GM12891 (cell line): ENCODE measurements around the gene SLC27A1.
"Not testable (repeated sequence)": the region's sequence is repeated elsewhere in the genome, so short reads cannot be mapped to it uniquely, and the experiment has no call there.

Experiments
- DNase-seq: peaks from one replicate; pipeline ENCODE4 v3.0.0; 2011; ENCODE audit warnings: low spot score; ENCODE audit not compliant: insufficient read length
- FAIRE-seq: peaks from 2 replicates; lab custom pipeline; 2011; peaks lifted over from hg19 to GRCh38; lab: Jason Lieb, UNC
- PAX5 ChIP-seq: IDR thresholded peaks from 2 replicates; pipeline ENCODE4 v1.6.1; 2011; ENCODE audit warnings: low read length, moderate library complexity, mild to moderate bottlenecking; ENCODE audit not compliant: insufficient read depth, severe bottlenecking
- POLR2A ChIP-seq: IDR thresholded peaks from 2 replicates; pipeline ENCODE4 v1.6.1; 2011; ENCODE audit warnings: low read depth, low read length, control low read depth
- POLR2AphosphoS5 ChIP-seq: IDR thresholded peaks from 2 replicates; pipeline ENCODE4 v1.6.1; 2011; ENCODE audit warnings: low read depth, low read length, control low read depth
- POU2F2 ChIP-seq: IDR thresholded peaks from 2 replicates; pipeline ENCODE4 v1.6.1; 2011; ENCODE audit warnings: low read depth, mild to moderate bottlenecking, control low read depth, low read length, moderate library complexity
- SPI1 ChIP-seq: IDR thresholded peaks from 2 replicates; pipeline ENCODE4 v1.6.1; 2011; ENCODE audit warnings: low read depth, low read length, control low read depth
- TAF1 ChIP-seq: IDR thresholded peaks from 2 replicates; pipeline ENCODE4 v1.6.1; 2011; ENCODE audit warnings: low read depth, low read length, control low read depth

Gene SLC27A1

GRCh38 chr19:17510220-17510993 lies 40.1 kb downstream of the SLC27A1 start:
- FAIRE-seq (no peak), DNase-seq (no peak)
- TF ChIP-seq POLR2AphosphoS5 (no peak), TAF1 (no peak), PAX5 (no peak), SPI1 (no peak), POU2F2 (no peak), POLR2A (no peak)

DNA sequence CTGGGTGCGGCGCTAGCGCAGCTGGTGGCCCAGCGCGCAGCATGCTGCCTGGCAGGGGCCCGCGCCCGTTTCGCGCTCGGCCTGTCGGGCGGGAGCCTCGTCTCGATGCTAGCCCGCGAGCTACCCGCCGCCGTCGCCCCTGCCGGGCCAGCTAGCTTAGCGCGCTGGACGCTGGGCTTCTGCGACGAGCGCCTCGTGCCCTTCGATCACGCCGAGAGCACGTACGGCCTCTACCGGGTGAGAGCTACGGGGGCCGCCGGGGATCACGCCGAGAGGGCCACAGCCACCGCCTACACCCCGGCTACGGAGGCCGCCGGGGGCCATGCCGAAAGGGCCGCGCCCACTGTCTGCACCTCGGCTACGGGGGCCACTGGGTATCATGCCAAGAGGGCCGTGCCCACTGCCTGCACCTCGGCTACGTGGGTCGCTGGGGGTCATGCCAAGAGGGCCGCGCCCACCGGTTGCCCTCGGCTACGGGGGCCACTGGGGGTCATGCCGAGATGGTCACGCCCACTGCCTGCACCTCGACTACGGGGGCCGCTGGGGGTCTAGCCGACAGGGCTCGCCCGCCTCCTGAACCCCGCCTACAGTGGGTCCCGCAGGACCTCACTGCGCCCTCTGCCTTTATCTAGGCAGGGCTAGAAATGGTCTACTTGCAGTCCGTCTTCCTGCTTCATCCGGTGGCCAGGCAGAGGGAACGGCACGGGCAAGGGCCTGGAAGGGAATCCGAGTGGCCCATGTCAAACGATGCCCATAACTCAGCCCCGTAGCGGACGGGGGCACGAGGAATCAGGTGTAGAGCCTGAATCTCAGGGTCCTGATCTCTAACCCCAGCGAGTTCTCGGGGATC lies 41.6 kb downstream of the SLC27A1 start:
- FAIRE-seq, result no peak
- DNase-seq, result peak; percentile 74

GRCh38 chr19:17512574-17512939 lies 42.2 kb downstream of the SLC27A1 start:
- TF ChIP-seq SPI1, result no peak
- no peak for TF ChIP-seq POLR2AphosphoS5
- no peak for TF ChIP-seq POLR2A
- no peak for TF ChIP-seq PAX5
- no peak for TF ChIP-seq POU2F2
- TF ChIP-seq TAF1, result no peak
- DNase-seq (no peak), FAIRE-seq (no peak)

More for the DNA sequence above, 41.6 kb downstream of the SLC27A1 start:
- TF ChIP-seq TAF1 (peak; percentile 56; the same call in 1 of the 2 replicates), SPI1 (no peak), POU2F2 (no peak; the same call in 1 of the 2 replicates), PAX5 (peak; percentile 97), POLR2AphosphoS5 (peak; percentile 53; the same call in 1 of the 2 replicates), POLR2A (peak; percentile 46)

- TF ChIP-seq POLR2A, result no peak; the same call in 1 of the 2 replicates
- no peak; the same call in 1 of the 2 replicates for TF ChIP-seq POLR2AphosphoS5
- TF ChIP-seq POU2F2, result no peak
- TF ChIP-seq SPI1, result no peak
- TF ChIP-seq TAF1, result no peak
- TF ChIP-seq PAX5, result no peak
- DNase-seq, result no peak
- FAIRE-seq, result no peak
Measured at GRCh38 chr19:17515408-17516149, 45.3 kb downstream of the SLC27A1 start.

- TF ChIP-seq POLR2A, result no peak
- no peak for TF ChIP-seq POLR2AphosphoS5
- TF ChIP-seq SPI1, result no peak
- no peak for TF ChIP-seq TAF1
- TF ChIP-seq PAX5, result no peak
- TF ChIP-seq POU2F2, result no peak
- FAIRE-seq (no peak), DNase-seq (no peak)
Measured at GRCh38 chr19:17517898-17518297, 47.6 kb downstream of the SLC27A1 start.

DNA sequence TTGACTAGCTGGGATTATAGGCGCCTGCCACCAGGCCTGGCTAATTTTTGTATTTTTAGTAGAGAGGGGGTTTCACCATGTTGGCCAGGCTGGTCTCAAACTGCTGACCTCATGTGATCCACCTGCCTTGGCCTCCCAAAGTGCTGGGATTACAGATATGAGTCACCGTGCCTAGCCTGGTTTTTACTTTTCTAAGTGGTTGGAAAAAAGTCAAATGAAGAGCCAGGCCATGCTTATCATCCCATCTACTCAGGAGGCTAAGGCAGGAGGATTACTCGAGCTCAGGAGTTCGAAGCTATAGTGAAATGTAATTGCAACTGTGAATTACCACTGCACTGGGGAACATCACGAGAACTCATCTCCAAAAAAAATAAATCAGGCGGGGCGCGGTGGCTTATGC lies 48.3 kb downstream of the SLC27A1 start:
- FAIRE-seq, DNase-seq: not testable (repeated sequence)

GRCh38 chr19:17519967-17520366 lies 49.6 kb downstream of the SLC27A1 start:
- DNase-seq (no peak), FAIRE-seq (no peak)
- TF ChIP-seq TAF1 (no peak), POU2F2 (peak; percentile 55; the same call in 1 of the 2 replicates)

- TF ChIP-seq POLR2A, result no peak
- no peak for TF ChIP-seq POLR2AphosphoS5
- TF ChIP-seq TAF1, result no peak
- no peak for TF ChIP-seq POU2F2
- no peak for TF ChIP-seq PAX5
- TF ChIP-seq SPI1, result no peak
- DNase-seq (no peak), FAIRE-seq (no peak)
Measured at GRCh38 chr19:17520865-17521264, 50.5 kb downstream of the SLC27A1 start.

DNA sequence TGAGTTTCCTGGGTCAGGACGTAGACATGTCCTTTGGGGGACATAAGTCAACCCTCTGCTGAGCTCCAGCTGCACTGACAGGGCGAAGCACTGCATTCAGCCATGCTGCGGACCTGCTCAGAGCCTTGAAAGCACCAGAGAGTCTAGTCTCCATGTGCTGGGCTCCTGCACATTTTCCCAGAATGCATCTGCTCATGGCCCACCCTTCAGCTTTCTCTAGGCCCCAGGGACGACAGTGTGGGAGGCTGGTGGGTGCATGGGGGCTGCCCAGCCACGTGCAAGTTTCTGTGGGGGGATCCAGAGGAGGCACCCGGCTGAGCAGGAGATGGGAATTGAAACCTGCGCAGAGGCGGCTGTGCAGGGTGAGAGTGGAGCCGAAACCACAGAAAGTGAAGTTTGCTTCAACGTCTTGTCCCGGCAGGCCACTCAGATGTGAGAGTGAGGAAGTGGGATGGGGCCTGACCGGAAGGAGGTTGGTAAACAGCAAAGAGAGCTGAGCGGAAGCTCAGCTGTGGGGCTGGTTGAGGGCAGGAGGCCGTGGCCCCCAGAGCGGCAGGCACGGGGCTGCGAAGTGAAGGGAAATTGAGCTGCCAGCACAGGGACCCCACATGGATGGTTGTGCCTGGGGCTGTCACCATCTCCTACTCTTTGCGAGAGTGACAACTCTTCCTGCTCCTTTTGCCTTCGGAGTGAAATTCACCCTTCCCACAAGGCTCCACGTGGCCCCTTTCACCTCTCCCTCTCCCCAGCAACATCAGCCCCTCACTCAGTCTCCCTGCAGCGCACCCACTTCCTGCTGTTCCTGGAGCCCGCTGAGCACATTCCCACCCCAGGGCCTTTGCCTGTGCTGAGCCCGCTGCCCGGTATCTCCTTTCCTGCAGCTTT lies 52.9 kb downstream of the SLC27A1 start:
- DNase-seq (peak; percentile 74), FAIRE-seq (peak; percentile 100)
- TF ChIP-seq TAF1 (peak; percentile 63; the same call in 1 of the 2 replicates), POU2F2 (peak; percentile 71), PAX5 (peak; percentile 28), SPI1 (peak; percentile 97), POLR2AphosphoS5 (no peak; the same call in 1 of the 2 replicates), POLR2A (peak; percentile 71)
